HCT116 (cell line): ENCODE data around the gene PNLIPRP3. TPM values are rescaled to one million over a fixed set of nuclear protein-coding genes. Genes with fewer than 3 reads are reported as not detected.
A peak's percentile ranks its signal among the peaks of the same experiment; 100 is the strongest.

Source experiments
- ATAC-seq: fragments of 200-7000 bp; cut with Tn5 transposase; 2 replicates; pipeline ENCODE4 v1.9.1; 2020; ENCODE audit warnings: mild to moderate bottlenecking, moderate library complexity
- BruUV-seq: library from RNA; stranded (reverse); fragments of 400-500 nt; replicated peaks from 2 replicates; lab custom pipeline; 2021; lab: Mats Ljungman, UMichigan
- CTCF ChIA-PET: fragments of 300-600 bp; sonication (Branson Sonifier 250); formaldehyde crosslinking; loops from one replicate; lab custom pipeline; 2021; ENCODE audit warnings: antibody characterized with exemption; lab: Charles Lee
- POLR2A ChIA-PET: fragments of 300-600, 350-600 bp; sonication (Branson Sonifier 250); formaldehyde crosslinking; loops from one replicate; lab custom pipeline; 2021; ENCODE audit warnings: antibody characterized with exemption; lab: Charles Lee
- RAD21 ChIA-PET, 2 experiments: fragments of 300-600 bp; sonication (Branson Sonifier 250); formaldehyde crosslinking; loops; one replicate each; lab custom pipeline; 2023; ENCODE audit warnings: low total read pairs in 2 of 2; ENCODE audit not compliant: uncharacterized antibody in 2 of 2, unreplicated experiment in 2 of 2, low non-redundant PET in 1 of 2; lab: Charles Lee
- DNase-seq: peaks from one replicate; pipeline ENCODE4 v3.0.0-alpha.2; 2010; ENCODE audit warnings: low read depth, low spot score
- H2AFZ ChIP-seq: fragments of 200-600 bp; shearing (Covaris generic), sonication (generic); 2 replicates; pipeline ENCODE4 v1.6.1; 2017; ENCODE audit warnings: low read depth, mixed run types, mixed read lengths, antibody characterized with exemption, low read length; ENCODE audit not compliant: poor library complexity, severe bottlenecking
- H3K27ac ChIP-seq: 2 replicates; pipeline ENCODE4 v1.5.1; 2012; ENCODE audit warnings: low read depth, low read length
- H3K27me3 ChIP-seq: fragments of 200-600 bp; sonication (generic); 2 replicates; pipeline ENCODE4 v1.6.1; 2016; ENCODE audit warnings: mixed run types, low read length, mixed read lengths; ENCODE audit not compliant: insufficient read depth
- H3K36me3 ChIP-seq, 2 experiments: fragments of 200-500 bp in 1 of 2; fragments of 200-600 bp in 1 of 2; sonication (Bioruptor generic) in 1 of 2; sonication (generic) in 1 of 2; 2 replicates each; pipeline versions ENCODE4 v1.5.1 to v1.6.1; 2014 to 2016; ENCODE audit warnings: low read length in 2 of 2, inconsistent platforms in 1 of 2, mixed read lengths in 1 of 2, mixed run types in 1 of 2; ENCODE audit not compliant: insufficient read depth in 2 of 2, control insufficient read depth in 1 of 2
- H3K4me1 ChIP-seq, 2 experiments: fragments of 200-600 bp in 1 of 2; sonication (generic) in 1 of 2; 2 replicates each; pipeline versions ENCODE4 v1.5.1 to v1.6.1; 2012 to 2017; ENCODE audit warnings: low read length in 2 of 2, inconsistent platforms in 1 of 2, mild to moderate bottlenecking in 1 of 2, mixed read lengths in 1 of 2, mixed run types in 1 of 2, moderate library complexity in 1 of 2; ENCODE audit not compliant: insufficient read depth in 2 of 2, control insufficient read depth in 1 of 2
- H3K4me2 ChIP-seq: fragments of 200-600 bp; sonication (generic); 2 replicates; pipeline ENCODE4 v1.6.1; 2017; ENCODE audit warnings: mixed run types, low read length, mixed read lengths
- H3K4me3 ChIP-seq, 2 experiments: fragments of 200-600 bp in 1 of 2; sonication (generic) in 1 of 2; replicated peaks in 1 of 2; 2 replicates each; pipeline ENCODE4 v1.5.1; 2011 to 2016; ENCODE audit warnings: low read length in 2 of 2, control low read depth in 1 of 2, low read depth in 1 of 2, mild to moderate bottlenecking in 1 of 2, mixed read lengths in 1 of 2, mixed run types in 1 of 2
- H3K79me2 ChIP-seq: fragments of 200-600 bp; sonication (generic); 2 replicates; pipeline ENCODE4 v1.6.1; 2017; ENCODE audit warnings: mild to moderate bottlenecking, mixed run types, low read length, moderate library complexity, mixed read lengths; ENCODE audit not compliant: insufficient read depth
- H3K9ac ChIP-seq: fragments of 200-600 bp; sonication (generic); 2 replicates; pipeline ENCODE4 v1.6.1; 2016; ENCODE audit warnings: low read length, mixed read lengths
- H3K9me2 ChIP-seq: fragments of 200-600 bp; sonication (generic), shearing (Covaris generic); 2 replicates; pipeline ENCODE4 v1.6.1; 2017; ENCODE audit warnings: mixed run types, mild to moderate bottlenecking, moderate library complexity; ENCODE audit not compliant: insufficient read depth
- H3K9me3 ChIP-seq, 2 experiments: fragments of 200-500 bp in 1 of 2; fragments of 200-600 bp in 1 of 2; sonication (Bioruptor generic) in 1 of 2; sonication (generic) in 1 of 2; 2 replicates each; pipeline ENCODE4 v1.6.1; 2014 to 2017; ENCODE audit warnings: low read length in 2 of 2, mixed read lengths in 2 of 2, inconsistent platforms in 1 of 2, low read depth in 1 of 2, mild to moderate bottlenecking in 1 of 2, mixed run types in 1 of 2, moderate library complexity in 1 of 2; ENCODE audit not compliant: control insufficient read depth in 1 of 2, insufficient read depth in 1 of 2
- H4K20me1 ChIP-seq: fragments of 200-600 bp; sonication (generic), shearing (Covaris generic); 2 replicates; pipeline ENCODE4 v1.6.1; 2017; ENCODE audit warnings: mixed run types, mild to moderate bottlenecking, moderate library complexity; ENCODE audit not compliant: insufficient read depth
- CEBPB ChIP-seq: IDR thresholded peaks from 2 replicates; pipeline ENCODE4 v1.6.1; 2012; ENCODE audit warnings: low read depth
- EZH2 ChIP-seq: fragments of 200-600 bp; sonication (generic); IDR thresholded peaks from 2 replicates; pipeline ENCODE4 v1.6.1; 2017; ENCODE audit warnings: antibody characterized with exemption, mixed run types
- EZH2phosphoT487 ChIP-seq: fragments of 200-600 bp; IDR thresholded peaks from 2 replicates; pipeline ENCODE4 v1.6.1; 2018; ENCODE audit warnings: antibody characterized with exemption, borderline replicate concordance
- JUND ChIP-seq: IDR thresholded peaks from 2 replicates; pipeline ENCODE4 v1.6.1; 2012
- POLR2A ChIP-seq: IDR thresholded peaks from 2 replicates; pipeline ENCODE4 v1.7.0; 2011; ENCODE audit warnings: borderline replicate concordance; ENCODE audit not compliant: insufficient read depth, insufficient read length; ENCODE audit errors: extremely low read depth
- RAD21 ChIP-seq: IDR thresholded peaks from 2 replicates; pipeline ENCODE4 v1.6.1; 2012; ENCODE audit warnings: low read depth, mild to moderate bottlenecking
- SP1 ChIP-seq: IDR thresholded peaks from 2 replicates; pipeline ENCODE4 v1.6.1; 2012; ENCODE audit warnings: low read depth
- intact Hi-C: fragments of 100-400 bp; cut with micrococcal nuclease; formaldehyde crosslinking; loops from 2 replicates; pipeline ENCODE4 v1.10.0; 2022
- total RNA-seq: library from RNA; stranded (reverse); gene quantifications from one replicate; pipeline ENCODE4 v1.2.1, GENCODE V29; 2021; ENCODE audit not compliant: unreplicated experiment
- TF ChIP-seq, protein P1 (sequence below): IDR thresholded peaks from 2 replicates; pipeline ENCODE4 v1.6.1; 2012
- TF ChIP-seq, protein P2 (sequence below), 3 experiments: fragments of 200-600 bp in 1 of 3; sonication (generic) in 1 of 3; IDR thresholded peaks in 2 of 3; conservative IDR thresholded peaks in 1 of 3; 2 replicates each; pipeline ENCODE4 v1.5.1; 2012 to 2017; ENCODE audit warnings: low read depth in 2 of 3, low read length in 2 of 3, antibody characterized with exemption in 1 of 3, borderline replicate concordance in 1 of 3, control low read depth in 1 of 3, mild to moderate bottlenecking in 1 of 3, mixed read lengths in 1 of 3, mixed run types in 1 of 3, moderate library complexity in 1 of 3; ENCODE audit not compliant: insufficient read depth in 1 of 3

The PNLIPRP3 gene
- total RNA-seq, 1 experiment from 2014 or later = not detected

GRCh38 chr10:116403740-116404250, 23.9 kb upstream of the PNLIPRP3 start:
- POLR2A ChIA-PET = interaction anchor here (0.6 kb wide), 1 partner anchor 1975 kb away, joined by 3 read pairs; no protein-coding TSS in a partner anchor
- no peak overlapping the region for H2AFZ ChIP-seq

GRCh38 chr10:116408719-116409118, 18.9 kb upstream of the PNLIPRP3 start:
- Histone ChIP-seq H3K4me1 (no peaks in the 10 kb centered on the region), H3K9ac (no peak overlapping the region), H3K9me2 (no peaks in the 10 kb centered on the region), H3K36me3 (no peaks in the 10 kb centered on the region), H3K27ac (no peak overlapping the region), H3K9me3 (no peaks in the 10 kb centered on the region), H2AFZ (no peak overlapping the region), H3K27me3 (peaks cover 83% of the 10 kb centered on the region), H3K4me3 (no peak overlapping the region), H3K4me2 (no peak overlapping the region), H4K20me1 (no peaks in the 10 kb centered on the region), H3K79me2 (no peaks in the 10 kb centered on the region)
- ChIA-PET POLR2A (no interaction called here), RAD21 (no interaction called here), CTCF (no interaction called here)
- BruUV-seq = no TSS peak
- DNase-seq (no peak), ATAC-seq (no peak)
- no peak for TF ChIP-seq CEBPB
- intact Hi-C loops = no loop called here

More at GRCh38 chr10:116403740-116404250, 23.9 kb upstream of the PNLIPRP3 start:
- H3K9ac ChIP-seq = no peak overlapping the region
- intact Hi-C loops = no loop called here
- no peaks in the 10 kb centered on the region for H3K9me3 ChIP-seq
- H3K27ac ChIP-seq = no peak overlapping the region
- ATAC-seq = peak; percentile 62
- TF ChIP-seq, protein P1, sequence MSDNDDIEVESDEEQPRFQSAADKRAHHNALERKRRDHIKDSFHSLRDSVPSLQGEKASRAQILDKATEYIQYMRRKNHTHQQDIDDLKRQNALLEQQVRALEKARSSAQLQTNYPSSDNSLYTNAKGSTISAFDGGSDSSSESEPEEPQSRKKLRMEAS = no peak
- TF ChIP-seq EZH2phosphoT487 = no peak
- no peak for TF ChIP-seq RAD21
- TF ChIP-seq POLR2A = no peak
- TF ChIP-seq JUND = no peak
- TF ChIP-seq SP1 = no peak
- TF ChIP-seq, protein P2, sequence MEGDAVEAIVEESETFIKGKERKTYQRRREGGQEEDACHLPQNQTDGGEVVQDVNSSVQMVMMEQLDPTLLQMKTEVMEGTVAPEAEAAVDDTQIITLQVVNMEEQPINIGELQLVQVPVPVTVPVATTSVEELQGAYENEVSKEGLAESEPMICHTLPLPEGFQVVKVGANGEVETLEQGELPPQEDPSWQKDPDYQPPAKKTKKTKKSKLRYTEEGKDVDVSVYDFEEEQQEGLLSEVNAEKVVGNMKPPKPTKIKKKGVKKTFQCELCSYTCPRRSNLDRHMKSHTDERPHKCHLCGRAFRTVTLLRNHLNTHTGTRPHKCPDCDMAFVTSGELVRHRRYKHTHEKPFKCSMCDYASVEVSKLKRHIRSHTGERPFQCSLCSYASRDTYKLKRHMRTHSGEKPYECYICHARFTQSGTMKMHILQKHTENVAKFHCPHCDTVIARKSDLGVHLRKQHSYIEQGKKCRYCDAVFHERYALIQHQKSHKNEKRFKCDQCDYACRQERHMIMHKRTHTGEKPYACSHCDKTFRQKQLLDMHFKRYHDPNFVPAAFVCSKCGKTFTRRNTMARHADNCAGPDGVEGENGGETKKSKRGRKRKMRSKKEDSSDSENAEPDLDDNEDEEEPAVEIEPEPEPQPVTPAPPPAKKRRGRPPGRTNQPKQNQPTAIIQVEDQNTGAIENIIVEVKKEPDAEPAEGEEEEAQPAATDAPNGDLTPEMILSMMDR (IDR thresholded peaks at IDR 0.05 in 2 of 3, conservative IDR thresholded peaks at IDR 0.05 in 1 of 3; ENCODE audit: borderline replicate concordance in 1 of 3, insufficient read depth in 1 of 3, low read depth in 2 of 3, low read length in 2 of 3) = no peak
- no peak for TF ChIP-seq EZH2
- BruUV-seq = no TSS peak
- CTCF ChIA-PET = no interaction called here
- no peaks in the 10 kb centered on the region for H3K9me2 ChIP-seq
- no peak for DNase-seq
- H3K36me3 ChIP-seq = no peaks in the 10 kb centered on the region
- H3K27me3 ChIP-seq = peaks cover 62% of the 10 kb centered on the region
- H3K4me3 ChIP-seq = no peak overlapping the region
- RAD21 ChIA-PET = no interaction called here
- no peaks in the 10 kb centered on the region for H3K4me1 ChIP-seq
- H4K20me1 ChIP-seq = no peaks in the 10 kb centered on the region
- H3K79me2 ChIP-seq = no peaks in the 10 kb centered on the region
- no peak overlapping the region for H3K4me2 ChIP-seq
